Neural progenitor cell (in vitro differentiated cells): ENCODE results near the gene HACE1. TPM values are rescaled to one million over a fixed set of nuclear protein-coding genes. Genes with fewer than 3 reads are reported as not detected.

Experiments used
- DNase-seq: peaks from one replicate; pipeline ENCODE4 v3.0.0-alpha.2; 2016; ENCODE audit warnings: low spot score
- H2AFZ ChIP-seq: fragments of 200-600 bp; sonication (generic); replicated peaks from 2 replicates; pipeline ENCODE4 v1.6.1; 2016; ENCODE audit warnings: antibody characterized with exemption
- H3F3A ChIP-seq: fragments of 200-600 bp; sonication (generic); 2 replicates; pipeline ENCODE4 v1.6.1; 2016; ENCODE audit warnings: antibody characterized with exemption, low read depth
- H3K27ac ChIP-seq: fragments of 200-600 bp; sonication (generic); 2 replicates; pipeline ENCODE4 v1.5.1; 2016; ENCODE audit warnings: mild to moderate bottlenecking
- H3K27me3 ChIP-seq: fragments of 200-600 bp; sonication (generic); 2 replicates; pipeline ENCODE4 v1.6.1; 2016; ENCODE audit warnings: mild to moderate bottlenecking, moderate library complexity
- H3K36me3 ChIP-seq: fragments of 200-600 bp; sonication (generic); 2 replicates; pipeline ENCODE4 v1.5.1; 2016
- H3K4me1 ChIP-seq: fragments of 200-600 bp; sonication (generic); 2 replicates; pipeline ENCODE4 v1.6.1; 2016; ENCODE audit warnings: mixed run types
- H3K4me2 ChIP-seq: fragments of 200-600 bp; sonication (generic); 2 replicates; pipeline ENCODE4 v1.6.1; 2016
- H3K4me3 ChIP-seq: fragments of 200-600 bp; sonication (generic); 2 replicates; pipeline ENCODE4 v1.5.1; 2016
- H3K79me2 ChIP-seq: fragments of 200-600 bp; sonication (generic); 2 replicates; pipeline ENCODE4 v1.6.1; 2016; ENCODE audit warnings: low read depth
- H3K9ac ChIP-seq: fragments of 200-600 bp; sonication (generic); 2 replicates; pipeline ENCODE4 v1.6.1; 2016
- H3K9me3 ChIP-seq: fragments of 200-600 bp; sonication (generic); 2 replicates; pipeline ENCODE4 v1.5.1; 2016; ENCODE audit warnings: low read depth
- H4K20me1 ChIP-seq: fragments of 200-600 bp; sonication (generic); 2 replicates; pipeline ENCODE4 v1.6.1; 2016; ENCODE audit warnings: low read depth
- H3K27ac Mint-ChIP-seq: 3 replicates; pipeline ENCODE4 v1.8.0; 2021; ENCODE audit warnings: mixed read lengths
- H3K27me3 Mint-ChIP-seq: 2 replicates; pipeline ENCODE4 v1.8.0; 2022; ENCODE audit warnings: low read depth, mild to moderate bottlenecking, inconsistent platforms, moderate library complexity, mixed read lengths; ENCODE audit not compliant: insufficient read depth
- H3K36me3 Mint-ChIP-seq: 3 replicates; pipeline ENCODE4 v1.8.0; 2021; ENCODE audit warnings: mixed read lengths
- H3K4me1 Mint-ChIP-seq: 3 replicates; pipeline ENCODE4 v1.8.0; 2021; ENCODE audit warnings: mixed read lengths
- H3K4me3 Mint-ChIP-seq: 3 replicates; pipeline ENCODE4 v1.8.0; 2021; ENCODE audit warnings: mild to moderate bottlenecking, moderate library complexity, mixed read lengths
- H3K9me3 Mint-ChIP-seq: 3 replicates; pipeline ENCODE4 v1.8.0; 2020; ENCODE audit warnings: mixed read lengths
- EZH2 ChIP-seq: fragments of 200-600 bp; sonication (generic); IDR thresholded peaks from 2 replicates; pipeline ENCODE4 v1.6.1; 2017; ENCODE audit warnings: antibody characterized with exemption, mild to moderate bottlenecking, moderate library complexity
- EZH2phosphoT487 ChIP-seq: fragments of 200-600 bp; sonication (generic); IDR thresholded peaks from 2 replicates; pipeline ENCODE4 v1.6.1; 2017; ENCODE audit warnings: antibody characterized with exemption
- small RNA-seq: library from RNA; depleted of rRNA; stranded (forward); fragments of <200 nt; gene quantifications from one replicate; pipeline ENCODE3, GENCODE V24; 2015
- total RNA-seq: library from RNA; depleted of rRNA; stranded (reverse); fragments of >200 nt; gene quantifications from 2 replicates; pipeline ENCODE4 v1.2.3, GENCODE V29; 2015; ENCODE audit warnings: low replicate concordance
- TF ChIP-seq, protein P1 (sequence below): fragments of 200-600 bp; sonication (generic); IDR thresholded peaks from 2 replicates; pipeline ENCODE4 v1.5.1; 2017; ENCODE audit warnings: antibody characterized with exemption, mild to moderate bottlenecking

Gene HACE1
- total RNA-seq, 1 donor from 2014 or later: 53.3 TPM

DNA sequence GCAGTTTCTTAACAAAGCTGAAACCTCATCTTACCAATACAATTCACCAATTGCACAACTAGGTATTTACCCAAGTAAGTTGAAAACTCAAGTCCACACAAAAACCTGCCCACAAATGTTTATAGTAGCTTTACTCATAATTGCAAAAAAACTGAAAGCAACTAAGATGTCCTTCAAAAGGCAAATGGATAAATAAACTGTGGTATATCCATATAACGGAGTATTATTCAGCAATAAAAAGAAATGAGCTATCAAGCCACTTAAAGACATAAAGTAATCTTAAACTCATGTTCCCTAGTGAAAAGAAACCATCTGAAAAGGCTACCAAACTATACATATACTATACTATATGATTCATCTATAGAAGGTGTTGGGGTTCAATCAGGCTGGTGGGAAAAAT is 179.7 kb downstream of the HACE1 start:
- Histone ChIP-seq H4K20me1 (no peaks in the 10 kb centered on the region), H3K4me1 (no peaks in the 10 kb centered on the region), H3K27ac (no peak overlapping the region), H3K9me3 (peaks cover 7% of the 10 kb centered on the region), H3K79me2 (no peaks in the 10 kb centered on the region), H3K27me3 (no peaks in the 10 kb centered on the region), H3K4me2 (no peak overlapping the region), H2AFZ (no peak overlapping the region), H3K36me3 (no peaks in the 10 kb centered on the region), H3K4me3 (no peak overlapping the region), H3K9ac (no peak overlapping the region), H3F3A (no peaks in the 10 kb centered on the region)
- DNase-seq: no peak
- no peak overlapping the region for H3K4me3 Mint-ChIP-seq
- no peak overlapping the region for H3K27ac Mint-ChIP-seq
- H3K9me3 Mint-ChIP-seq: peaks cover 30% of the 10 kb centered on the region
- peaks cover 5% of the 10 kb centered on the region for H3K27me3 Mint-ChIP-seq
- TF ChIP-seq EZH2phosphoT487 (no peak), EZH2 (no peak)
- TF ChIP-seq, protein P1, sequence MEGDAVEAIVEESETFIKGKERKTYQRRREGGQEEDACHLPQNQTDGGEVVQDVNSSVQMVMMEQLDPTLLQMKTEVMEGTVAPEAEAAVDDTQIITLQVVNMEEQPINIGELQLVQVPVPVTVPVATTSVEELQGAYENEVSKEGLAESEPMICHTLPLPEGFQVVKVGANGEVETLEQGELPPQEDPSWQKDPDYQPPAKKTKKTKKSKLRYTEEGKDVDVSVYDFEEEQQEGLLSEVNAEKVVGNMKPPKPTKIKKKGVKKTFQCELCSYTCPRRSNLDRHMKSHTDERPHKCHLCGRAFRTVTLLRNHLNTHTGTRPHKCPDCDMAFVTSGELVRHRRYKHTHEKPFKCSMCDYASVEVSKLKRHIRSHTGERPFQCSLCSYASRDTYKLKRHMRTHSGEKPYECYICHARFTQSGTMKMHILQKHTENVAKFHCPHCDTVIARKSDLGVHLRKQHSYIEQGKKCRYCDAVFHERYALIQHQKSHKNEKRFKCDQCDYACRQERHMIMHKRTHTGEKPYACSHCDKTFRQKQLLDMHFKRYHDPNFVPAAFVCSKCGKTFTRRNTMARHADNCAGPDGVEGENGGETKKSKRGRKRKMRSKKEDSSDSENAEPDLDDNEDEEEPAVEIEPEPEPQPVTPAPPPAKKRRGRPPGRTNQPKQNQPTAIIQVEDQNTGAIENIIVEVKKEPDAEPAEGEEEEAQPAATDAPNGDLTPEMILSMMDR: no peak
- no peaks in the 10 kb centered on the region for H3K4me1 Mint-ChIP-seq
- no peaks in the 10 kb centered on the region for H3K36me3 Mint-ChIP-seq

Small RNA genes lying within 50 kb of the gene (small RNA-seq; reads per million reads assigned to genes)
- not detected for gene RNU6-897P

Other genes with a start within 250 kb of the HACE1 start
- 105 and 165 TPM in 2 replicates for gene LIN28B, start 97.2 kb upstream of the HACE1 start, total RNA-seq